Measurements from ENCODE around the gene SLC24A4. TPM values are rescaled to one million over a fixed set of nuclear protein-coding genes. Genes with fewer than 3 reads are reported as not detected.

Gene SLC24A4
- total RNA-seq, 2 experiments from 2014 or later, result not detected

GRCh38 chr14:92469515-92469914 is 146.6 kb downstream of the SLC24A4 start:
- no peak overlapping the region for H3K27ac Mint-ChIP-seq
- POLR2A ChIA-PET, result no interaction called here
- H3K4me1 Mint-ChIP-seq, result peaks cover 7% of the 10 kb centered on the region
- DNase-seq, result no peak
- no peak overlapping the region for H3K4me3 Mint-ChIP-seq
- ATAC-seq (ENCODE audit: low read depth), result no peak
- H3K36me3 Mint-ChIP-seq, result peaks cover 3% of the 10 kb centered on the region
- peaks cover 14% of the 10 kb centered on the region for H3K9me3 Mint-ChIP-seq
- H3K27me3 Mint-ChIP-seq, result peaks cover 5% of the 10 kb centered on the region

- ATAC-seq (ENCODE audit: low read depth) (no peak), DNase-seq (no peak)
- peaks cover 7% of the 10 kb centered on the region for H3K4me1 Mint-ChIP-seq
- POLR2A ChIA-PET, result no interaction called here
- peaks cover 5% of the 10 kb centered on the region for H3K27me3 Mint-ChIP-seq
- no peak overlapping the region for H3K4me3 Mint-ChIP-seq
- H3K9me3 Mint-ChIP-seq, result peaks cover 14% of the 10 kb centered on the region
- H3K27ac Mint-ChIP-seq, result no peak overlapping the region
- H3K36me3 Mint-ChIP-seq, result peaks cover 3% of the 10 kb centered on the region
Observed at GRCh38 chr14:92470215-92470614, 147.2 kb downstream of the SLC24A4 start.

- POLR2A ChIA-PET, result no interaction called here
- peaks cover 14% of the 10 kb centered on the region for H3K9me3 Mint-ChIP-seq
- H3K27me3 Mint-ChIP-seq, result peaks cover 5% of the 10 kb centered on the region
- peaks cover 7% of the 10 kb centered on the region for H3K4me1 Mint-ChIP-seq
- H3K27ac Mint-ChIP-seq, result no peak overlapping the region
- DNase-seq (no peak), ATAC-seq (ENCODE audit: low read depth) (no peak)
- H3K36me3 Mint-ChIP-seq, result peaks cover 3% of the 10 kb centered on the region
- no peak overlapping the region for H3K4me3 Mint-ChIP-seq
Observed at GRCh38 chr14:92470811-92471210, 147.8 kb downstream of the SLC24A4 start.

- POLR2A ChIA-PET, result no interaction called here
- H3K27ac Mint-ChIP-seq, result no peak overlapping the region
- ATAC-seq (ENCODE audit: low read depth) (no peak), DNase-seq (no peak)
- peaks cover 9% of the 10 kb centered on the region for H3K9me3 Mint-ChIP-seq
- peaks cover 7% of the 10 kb centered on the region for H3K4me1 Mint-ChIP-seq
- peaks cover 3% of the 10 kb centered on the region for H3K36me3 Mint-ChIP-seq
- no peak overlapping the region for H3K4me3 Mint-ChIP-seq
- H3K27me3 Mint-ChIP-seq, result peaks cover 5% of the 10 kb centered on the region
Observed at GRCh38 chr14:92471919-92472318, 149.0 kb downstream of the SLC24A4 start.

DNA sequence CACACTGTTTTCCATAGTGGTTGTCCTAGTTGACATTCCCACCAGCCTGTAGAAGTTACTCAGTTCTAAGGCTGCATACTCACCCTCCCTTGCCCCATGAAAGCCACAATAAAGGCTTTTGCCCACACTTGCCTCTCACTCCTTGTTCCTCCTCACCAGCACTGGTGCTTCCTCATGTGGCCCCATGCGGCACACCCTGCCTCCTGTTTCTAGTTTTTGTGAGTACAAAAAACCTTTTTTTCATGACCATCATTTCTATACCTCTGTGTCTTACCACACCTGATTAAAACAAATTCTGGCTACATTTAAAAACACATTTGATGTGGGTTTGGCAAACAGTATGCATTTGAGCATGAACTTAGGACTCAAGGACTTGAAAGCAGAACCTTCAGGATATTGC is 149.9 kb downstream of the SLC24A4 start:
- Mint-ChIP-seq H3K9me3 (peaks cover 3% of the 10 kb centered on the region), H3K36me3 (no peaks in the 10 kb centered on the region), H3K4me3 (no peak overlapping the region), H3K4me1 (peaks cover 7% of the 10 kb centered on the region), H3K27ac (no peak overlapping the region), H3K27me3 (peaks cover 5% of the 10 kb centered on the region)
- DNase-seq (no peak), ATAC-seq (ENCODE audit: low read depth) (no peak)
- POLR2A ChIA-PET, result no interaction called here

GRCh38 chr14:92473261-92473968 is 150.4 kb downstream of the SLC24A4 start:
- no peak for DNase-seq
- Mint-ChIP-seq H3K4me1 (peaks cover 7% of the 10 kb centered on the region), H3K27ac (no peak overlapping the region), H3K27me3 (peaks cover 7% of the 10 kb centered on the region), H3K9me3 (peaks cover under 1% of the 10 kb centered on the region), H3K4me3 (no peak overlapping the region), H3K36me3 (no peaks in the 10 kb centered on the region)
- no peak for ATAC-seq (ENCODE audit: low read depth)
- POLR2A ChIA-PET, result no interaction called here

- H3K27me3 Mint-ChIP-seq, result peaks cover 11% of the 10 kb centered on the region
- POLR2A ChIA-PET, result no interaction called here
- H3K4me1 Mint-ChIP-seq, result peaks cover 7% of the 10 kb centered on the region
- H3K36me3 Mint-ChIP-seq, result no peaks in the 10 kb centered on the region
- no peak for ATAC-seq (ENCODE audit: low read depth)
- no peak for DNase-seq
- H3K4me3 Mint-ChIP-seq, result no peak overlapping the region
- H3K9me3 Mint-ChIP-seq, result peaks cover under 1% of the 10 kb centered on the region
- no peak overlapping the region for H3K27ac Mint-ChIP-seq
Observed at GRCh38 chr14:92473969-92474535, 151.1 kb downstream of the SLC24A4 start.

DNA sequence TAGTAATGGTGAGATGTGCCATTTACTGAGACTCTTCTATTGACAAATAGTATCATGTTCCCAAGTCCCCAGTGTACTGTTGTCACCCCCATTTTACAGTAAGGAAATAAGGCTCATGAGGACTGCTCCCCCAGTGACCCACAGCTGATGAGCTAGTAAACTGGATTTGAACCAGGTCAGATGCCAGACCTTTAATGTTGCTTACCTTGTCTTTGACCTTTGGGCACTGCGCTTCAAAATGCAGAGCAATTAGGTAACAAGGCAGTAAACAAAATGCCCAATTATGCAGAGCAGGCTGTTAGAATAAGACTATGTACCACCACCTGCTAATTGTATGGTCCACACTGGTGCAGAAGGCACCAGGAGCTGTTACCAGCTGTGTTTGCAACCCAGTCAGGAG is 152.1 kb downstream of the SLC24A4 start:
- no peak for DNase-seq
- Mint-ChIP-seq H3K27me3 (peaks cover 12% of the 10 kb centered on the region), H3K4me3 (no peak overlapping the region), H3K27ac (no peak overlapping the region), H3K36me3 (no peaks in the 10 kb centered on the region), H3K9me3 (peaks cover 6% of the 10 kb centered on the region), H3K4me1 (peaks cover 7% of the 10 kb centered on the region)
- no peak for ATAC-seq (ENCODE audit: low read depth)
- POLR2A ChIA-PET, result no interaction called here

DNA sequence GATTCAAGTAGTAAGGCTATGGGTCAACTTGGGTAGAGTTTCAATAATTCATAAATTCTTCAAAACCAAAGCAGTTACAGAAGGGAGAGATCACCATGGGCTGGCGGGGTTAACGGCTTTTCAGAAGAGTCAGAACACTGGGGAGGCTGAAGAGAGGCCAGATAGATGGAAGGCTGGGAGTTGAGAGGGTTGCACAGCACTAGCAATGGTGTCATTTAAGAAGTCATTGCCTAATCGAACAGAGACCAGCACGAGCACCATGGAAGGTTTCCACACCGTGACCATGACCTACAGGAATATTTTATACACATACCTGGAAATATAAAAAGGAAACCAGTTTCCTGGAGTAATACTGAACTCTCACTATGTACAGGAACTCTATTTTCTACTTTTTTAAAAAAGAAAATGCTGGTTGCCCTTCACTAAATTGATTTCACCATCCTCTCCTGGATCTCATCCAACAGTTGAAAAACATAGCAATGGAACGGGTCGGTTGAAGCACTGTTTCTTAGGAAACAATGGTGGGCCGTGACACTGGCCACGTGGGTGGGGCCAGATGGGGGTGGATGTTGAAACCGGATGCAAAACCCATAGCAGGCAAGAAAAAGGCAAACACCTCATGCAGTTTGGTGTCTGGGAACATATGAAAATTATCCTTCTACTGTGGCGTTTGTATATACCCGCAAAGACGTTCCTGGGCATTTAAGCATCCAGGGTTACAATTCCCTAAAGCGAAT is 152.7 kb downstream of the SLC24A4 start:
- POLR2A ChIA-PET, result no interaction called here
- no peak for ATAC-seq (ENCODE audit: low read depth)
- Mint-ChIP-seq H3K36me3 (peaks cover under 1% of the 10 kb centered on the region), H3K9me3 (peaks cover 6% of the 10 kb centered on the region), H3K27me3 (peaks cover 13% of the 10 kb centered on the region), H3K4me1 (peaks cover 7% of the 10 kb centered on the region), H3K4me3 (no peak overlapping the region), H3K27ac (no peak overlapping the region)
- no peak for DNase-seq

GRCh38 chr14:92480856-92481255 is 157.9 kb downstream of the SLC24A4 start:
- H3K27me3 Mint-ChIP-seq, result peaks cover 33% of the 10 kb centered on the region
- H3K4me1 Mint-ChIP-seq, result no peaks in the 10 kb centered on the region
- no peak overlapping the region for H3K27ac Mint-ChIP-seq
- POLR2A ChIA-PET, result no interaction called here
- H3K4me3 Mint-ChIP-seq, result no peak overlapping the region
- DNase-seq (no peak), ATAC-seq (ENCODE audit: low read depth) (no peak)
- peaks cover 3% of the 10 kb centered on the region for H3K36me3 Mint-ChIP-seq
- peaks cover 7% of the 10 kb centered on the region for H3K9me3 Mint-ChIP-seq

DNA sequence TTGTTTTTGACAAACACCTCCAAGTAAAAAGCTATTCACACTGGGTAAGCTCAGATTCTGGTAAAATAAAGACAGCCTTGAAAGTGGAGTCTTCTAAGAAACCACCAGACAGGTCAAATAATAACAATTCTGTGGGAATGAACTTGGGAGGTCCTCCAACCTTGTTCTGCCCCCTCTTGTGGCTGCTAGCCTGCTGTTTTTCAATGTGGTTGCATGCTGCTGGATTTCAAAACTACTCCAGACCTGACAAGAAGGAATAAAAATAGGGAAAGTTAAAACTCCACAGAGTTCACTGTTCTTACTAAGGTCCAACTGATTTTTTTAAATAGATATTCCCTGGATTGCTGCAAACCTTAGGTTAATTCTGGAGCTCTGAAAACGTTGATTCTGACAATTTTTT is 158.4 kb downstream of the SLC24A4 start:
- POLR2A ChIA-PET, result no interaction called here
- no peaks in the 10 kb centered on the region for H3K4me1 Mint-ChIP-seq
- ATAC-seq (ENCODE audit: low read depth) (no peak), DNase-seq (no peak)
- H3K27ac Mint-ChIP-seq, result no peak overlapping the region
- peaks cover 3% of the 10 kb centered on the region for H3K36me3 Mint-ChIP-seq
- H3K4me3 Mint-ChIP-seq, result no peak overlapping the region
- peaks cover 33% of the 10 kb centered on the region for H3K27me3 Mint-ChIP-seq
- peaks cover 7% of the 10 kb centered on the region for H3K9me3 Mint-ChIP-seq

- H3K9me3 Mint-ChIP-seq, result peaks cover 7% of the 10 kb centered on the region
- DNase-seq, result no peak
- H3K27ac Mint-ChIP-seq, result no peak overlapping the region
- POLR2A ChIA-PET, result no interaction called here
- peaks cover 3% of the 10 kb centered on the region for H3K36me3 Mint-ChIP-seq
- no peak overlapping the region for H3K4me3 Mint-ChIP-seq
- H3K4me1 Mint-ChIP-seq, result no peaks in the 10 kb centered on the region
- ATAC-seq (ENCODE audit: low read depth), result no peak
- peaks cover 34% of the 10 kb centered on the region for H3K27me3 Mint-ChIP-seq
Observed at GRCh38 chr14:92481811-92482555, 159.0 kb downstream of the SLC24A4 start.

- no peak for DNase-seq
- peaks cover 3% of the 10 kb centered on the region for H3K36me3 Mint-ChIP-seq
- peaks cover 7% of the 10 kb centered on the region for H3K9me3 Mint-ChIP-seq
- peaks cover 35% of the 10 kb centered on the region for H3K27me3 Mint-ChIP-seq
- no peak overlapping the region for H3K4me3 Mint-ChIP-seq
- no peak for ATAC-seq (ENCODE audit: low read depth)
- no peak overlapping the region for H3K27ac Mint-ChIP-seq
- H3K4me1 Mint-ChIP-seq, result peaks cover 4% of the 10 kb centered on the region
- POLR2A ChIA-PET, result interaction anchor here (0.5 kb wide), 1 partner anchor 694 kb away, joined by 4 read pairs; no protein-coding TSS in a partner anchor
Observed at GRCh38 chr14:92482621-92483319, 159.8 kb downstream of the SLC24A4 start.
